Measurements from ENCODE around the gene TIMP3. TPM values are rescaled to one million over a fixed set of nuclear protein-coding genes. Genes with fewer than 3 reads are reported as not detected.

Gene TIMP3
- total RNA-seq, 1 experiment from 2014 or later, result 12.3 TPM

DNA sequence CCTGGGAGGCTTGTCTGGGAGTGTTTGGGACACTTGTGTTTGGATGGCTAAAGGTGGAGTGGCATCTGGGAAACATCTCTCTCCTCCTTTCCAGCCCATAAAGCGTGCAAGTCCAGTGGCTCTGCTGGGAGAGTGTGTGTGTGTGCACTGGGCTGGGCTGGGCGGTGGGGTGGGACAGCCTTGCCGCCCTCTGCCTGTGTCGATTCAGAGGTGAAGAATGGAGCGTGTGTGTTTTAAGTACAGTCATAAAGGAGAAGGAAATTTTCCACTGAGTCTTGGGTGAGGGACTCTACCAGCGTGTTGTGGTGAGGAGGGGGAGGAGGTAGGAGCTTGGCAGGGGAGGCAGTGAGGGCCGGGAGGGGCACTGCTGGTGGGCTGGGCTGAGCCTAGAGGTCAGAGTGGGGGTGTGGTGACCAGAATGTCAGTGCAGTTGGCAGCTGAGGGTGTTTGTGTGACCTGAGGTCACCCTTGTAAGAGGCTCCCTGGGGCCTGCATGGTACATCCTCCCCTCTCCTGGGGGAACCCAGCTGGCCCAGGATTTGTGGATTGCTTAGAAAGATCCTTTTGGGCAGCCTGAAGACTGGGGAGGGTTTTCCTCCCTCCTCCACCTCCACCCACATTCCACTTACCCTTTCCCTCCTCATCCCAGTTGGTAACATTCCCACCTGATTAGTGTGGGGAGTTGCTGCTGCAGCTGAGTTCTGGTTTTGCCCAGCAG is 1.7 kb downstream of the TIMP3 start:
- Mint-ChIP-seq H3K27ac (ENCODE audit: unreplicated experiment) (peak overlapping the region; percentile 5), H3K27me3 (ENCODE audit: unreplicated experiment) (peaks cover 53% of the 10 kb centered on the region), H3K4me3 (ENCODE audit: low read depth, unreplicated experiment) (peak overlapping the region; percentile 86), H3K36me3 (ENCODE audit: insufficient read depth, unreplicated experiment) (peaks cover 18% of the 10 kb centered on the region), H3K4me1 (ENCODE audit: low read depth, unreplicated experiment) (peaks cover 14% of the 10 kb centered on the region), H3K9me3 (ENCODE audit: low read depth, unreplicated experiment) (no peaks in the 10 kb centered on the region)
- no peak for DNase-seq
- CTCF ChIA-PET, result interaction anchor here (0.7 to 1.7 kb wide), 2 partner anchors 71 to 274 kb away, joined by 4 to 12 read pairs; no protein-coding TSS in a partner anchor
- intact Hi-C loops (cut with micrococcal nuclease; ENCODE audit: unreplicated experiment), result no loop called here
- TF ChIP-seq, protein P1, sequence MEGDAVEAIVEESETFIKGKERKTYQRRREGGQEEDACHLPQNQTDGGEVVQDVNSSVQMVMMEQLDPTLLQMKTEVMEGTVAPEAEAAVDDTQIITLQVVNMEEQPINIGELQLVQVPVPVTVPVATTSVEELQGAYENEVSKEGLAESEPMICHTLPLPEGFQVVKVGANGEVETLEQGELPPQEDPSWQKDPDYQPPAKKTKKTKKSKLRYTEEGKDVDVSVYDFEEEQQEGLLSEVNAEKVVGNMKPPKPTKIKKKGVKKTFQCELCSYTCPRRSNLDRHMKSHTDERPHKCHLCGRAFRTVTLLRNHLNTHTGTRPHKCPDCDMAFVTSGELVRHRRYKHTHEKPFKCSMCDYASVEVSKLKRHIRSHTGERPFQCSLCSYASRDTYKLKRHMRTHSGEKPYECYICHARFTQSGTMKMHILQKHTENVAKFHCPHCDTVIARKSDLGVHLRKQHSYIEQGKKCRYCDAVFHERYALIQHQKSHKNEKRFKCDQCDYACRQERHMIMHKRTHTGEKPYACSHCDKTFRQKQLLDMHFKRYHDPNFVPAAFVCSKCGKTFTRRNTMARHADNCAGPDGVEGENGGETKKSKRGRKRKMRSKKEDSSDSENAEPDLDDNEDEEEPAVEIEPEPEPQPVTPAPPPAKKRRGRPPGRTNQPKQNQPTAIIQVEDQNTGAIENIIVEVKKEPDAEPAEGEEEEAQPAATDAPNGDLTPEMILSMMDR (IDR thresholded peaks at IDR 0.05; ENCODE audit: unreplicated experiment), result no peak
- BruUV-seq (replicated peaks), result no TSS peak

DNA sequence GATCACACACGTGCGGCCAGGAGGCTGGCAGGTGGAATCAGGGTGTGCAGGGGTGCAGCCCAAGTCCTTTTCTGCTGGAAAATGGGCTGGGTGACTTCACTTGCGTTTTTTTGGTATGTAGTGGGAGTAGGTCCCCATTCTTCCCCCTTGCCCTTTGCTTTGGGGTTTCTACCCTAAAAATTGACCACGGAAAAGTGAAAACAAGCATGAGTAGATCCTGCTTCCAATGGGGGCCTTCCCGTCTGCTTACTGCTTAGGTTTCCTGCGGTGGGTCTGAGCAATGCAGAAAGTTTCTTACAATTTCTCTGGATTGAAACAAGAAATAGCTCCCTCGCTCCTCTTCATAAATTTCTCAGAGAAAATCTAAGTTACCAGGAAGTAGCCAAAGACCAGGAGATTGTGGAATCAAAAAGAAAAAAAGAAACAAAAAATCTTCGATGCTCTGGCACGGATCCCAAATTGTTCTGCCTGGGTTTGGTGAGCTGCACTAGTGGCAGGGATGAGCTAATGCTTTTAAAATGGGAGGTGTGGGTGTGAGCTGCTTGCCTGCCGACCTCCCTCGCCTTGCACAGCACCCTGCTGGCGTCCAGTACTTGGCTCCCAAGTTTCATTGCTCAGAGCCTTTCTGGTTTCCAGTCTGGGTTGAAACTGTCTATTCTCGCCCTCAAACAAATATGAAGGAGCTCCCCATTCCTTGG is 2.4 kb downstream of the TIMP3 start:
- Mint-ChIP-seq H3K36me3 (ENCODE audit: insufficient read depth, unreplicated experiment) (peaks cover 18% of the 10 kb centered on the region), H3K4me3 (ENCODE audit: low read depth, unreplicated experiment) (peak overlapping the region; percentile 86), H3K9me3 (ENCODE audit: low read depth, unreplicated experiment) (no peaks in the 10 kb centered on the region), H3K27me3 (ENCODE audit: unreplicated experiment) (peaks cover 58% of the 10 kb centered on the region), H3K27ac (ENCODE audit: unreplicated experiment) (no peak overlapping the region), H3K4me1 (ENCODE audit: low read depth, unreplicated experiment) (peaks cover 14% of the 10 kb centered on the region)
- CTCF ChIA-PET, result interaction anchor here (0.5 kb wide), 2 partner anchors 17 to 152 kb away, joined by 3 to 5 read pairs; no protein-coding TSS in a partner anchor
- BruUV-seq (replicated peaks), result TSS peak; percentile 14
- TF ChIP-seq, protein P1 (IDR thresholded peaks at IDR 0.05; ENCODE audit: unreplicated experiment), result no peak
- intact Hi-C loops (cut with micrococcal nuclease; ENCODE audit: unreplicated experiment), result no loop called here
- DNase-seq, result no peak

DNA sequence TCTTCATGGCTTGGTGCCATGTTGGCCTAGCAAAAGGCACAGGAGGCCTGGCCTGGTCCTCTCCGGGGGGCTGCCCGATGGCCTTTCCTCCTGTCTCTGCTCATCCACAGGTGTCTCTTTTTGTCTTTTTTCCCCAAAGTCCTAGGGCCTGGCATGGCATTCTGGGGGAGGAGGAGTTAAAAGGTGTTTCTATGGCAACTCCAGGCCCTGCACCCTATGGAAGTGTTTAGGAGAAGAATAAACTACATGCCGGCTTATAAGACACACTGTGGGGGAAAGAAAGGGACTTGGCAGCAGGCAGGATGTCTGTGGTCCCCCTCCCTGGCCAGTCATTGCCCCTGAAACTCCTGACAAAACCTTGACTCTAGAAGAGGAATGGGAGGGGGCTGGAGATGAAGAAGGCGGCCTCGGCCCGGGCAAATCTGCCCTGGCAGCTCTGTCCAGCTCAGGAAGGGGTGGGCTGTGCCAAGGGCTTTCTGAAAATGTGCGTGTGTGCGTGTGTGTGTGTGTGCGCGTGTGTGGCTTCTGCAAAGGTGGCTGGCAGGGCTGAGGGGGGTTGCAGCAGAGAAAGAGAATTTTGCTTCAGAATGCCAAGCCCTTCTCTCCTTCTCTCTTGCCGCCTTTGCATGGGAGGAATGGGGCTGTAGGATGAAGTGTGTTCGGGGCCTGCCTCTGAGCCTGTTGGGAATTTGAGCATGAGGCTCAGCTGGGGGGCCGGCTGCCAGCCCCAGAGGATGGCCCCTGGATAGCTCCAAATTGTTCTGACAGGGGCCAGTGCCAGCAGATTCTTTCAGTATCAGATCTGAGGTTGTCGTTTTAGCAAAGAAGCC is 3.2 kb downstream of the TIMP3 start:
- peaks cover 18% of the 10 kb centered on the region for H3K36me3 Mint-ChIP-seq (ENCODE audit: insufficient read depth, unreplicated experiment)
- peak overlapping the region; percentile 86 for H3K4me3 Mint-ChIP-seq (ENCODE audit: low read depth, unreplicated experiment)
- H3K4me1 Mint-ChIP-seq (ENCODE audit: low read depth, unreplicated experiment), result peaks cover 14% of the 10 kb centered on the region
- CTCF ChIA-PET, result interaction anchor here (0.5 kb wide), 1 partner anchor 18 kb away, joined by 5 read pairs; no protein-coding TSS in a partner anchor
- no peak for DNase-seq
- TF ChIP-seq, protein P1 (IDR thresholded peaks at IDR 0.05; ENCODE audit: unreplicated experiment), result no peak
- no peak overlapping the region for H3K27ac Mint-ChIP-seq (ENCODE audit: unreplicated experiment)
- intact Hi-C loops (cut with micrococcal nuclease; ENCODE audit: unreplicated experiment), result no loop called here
- peaks cover 54% of the 10 kb centered on the region for H3K27me3 Mint-ChIP-seq (ENCODE audit: unreplicated experiment)
- no peaks in the 10 kb centered on the region for H3K9me3 Mint-ChIP-seq (ENCODE audit: low read depth, unreplicated experiment)
- BruUV-seq (replicated peaks), result no TSS peak

DNA sequence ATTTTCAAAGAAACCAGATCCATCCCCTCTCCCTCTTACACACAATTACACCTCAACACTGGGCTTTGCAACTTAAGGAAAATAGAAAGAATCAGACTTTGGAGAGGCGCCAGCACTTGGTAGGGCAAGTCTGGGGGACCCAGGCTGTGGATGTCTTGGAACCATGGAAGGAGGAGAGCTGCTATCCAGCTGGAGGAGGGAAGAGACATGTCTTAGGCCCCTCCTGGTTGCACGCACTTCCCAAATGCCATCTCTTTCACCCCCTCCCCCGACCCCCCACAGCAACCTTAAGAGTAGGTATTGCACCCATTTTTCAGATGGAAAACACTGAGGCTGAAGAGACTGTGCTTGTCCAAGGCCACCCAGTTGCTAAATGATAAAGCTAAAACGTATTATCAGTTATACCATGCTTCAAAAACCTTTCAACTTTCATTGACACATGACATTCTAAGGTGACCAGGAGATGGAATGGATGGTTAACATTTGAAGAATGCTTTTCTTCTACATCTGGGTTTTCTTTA is 3.9 kb downstream of the TIMP3 start:
- no peak overlapping the region for H3K27ac Mint-ChIP-seq (ENCODE audit: unreplicated experiment)
- peaks cover 14% of the 10 kb centered on the region for H3K4me1 Mint-ChIP-seq (ENCODE audit: low read depth, unreplicated experiment)
- no peak for DNase-seq
- BruUV-seq (replicated peaks), result no TSS peak
- H3K9me3 Mint-ChIP-seq (ENCODE audit: low read depth, unreplicated experiment), result no peaks in the 10 kb centered on the region
- intact Hi-C loops (cut with micrococcal nuclease; ENCODE audit: unreplicated experiment), result no loop called here
- no peak overlapping the region for H3K4me3 Mint-ChIP-seq (ENCODE audit: low read depth, unreplicated experiment)
- CTCF ChIA-PET, result interaction anchor here (1.4 kb wide), 1 partner anchor 8 kb away, joined by 4 read pairs; no protein-coding TSS in a partner anchor
- TF ChIP-seq, protein P1 (IDR thresholded peaks at IDR 0.05; ENCODE audit: unreplicated experiment), result no peak
- peaks cover 50% of the 10 kb centered on the region for H3K27me3 Mint-ChIP-seq (ENCODE audit: unreplicated experiment)
- peaks cover 18% of the 10 kb centered on the region for H3K36me3 Mint-ChIP-seq (ENCODE audit: insufficient read depth, unreplicated experiment)
